SK-N-SH treated with all-trans-retinoic acid at 6 μM for 48 hours (cell line): ENCODE measurements around the gene CDK18.
"Not testable (repeated sequence)": the region's sequence is repeated elsewhere in the genome, so short reads cannot be mapped to it uniquely, and the experiment has no call there.

ENCODE experiments used
- ATAC-seq: fragments of 200-7000 bp; cut with Tn5 transposase; 3 replicates; pipeline ENCODE4 v1.9.1; 2020; ENCODE audit warnings: mild to moderate bottlenecking, moderate library complexity
- ARNTL ChIP-seq: fragments of 450-650 bp; formaldehyde crosslinking; IDR thresholded peaks from 2 replicates; pipeline ENCODE4 v1.5.0; 2020; ENCODE audit warnings: low read depth, mild to moderate bottlenecking, moderate library complexity, borderline replicate concordance
- BACH2 ChIP-seq: fragments of 250-450 bp; sonication (Bioruptor Pico); IDR thresholded peaks from 2 replicates; pipeline ENCODE4 v1.9.0; 2021; ENCODE audit warnings: mild to moderate bottlenecking, borderline replicate concordance
- CREB5 ChIP-seq: fragments of 250-450 bp; sonication (Bioruptor Pico); IDR thresholded peaks from 2 replicates; pipeline ENCODE4 v1.5.1; 2020; ENCODE audit warnings: low read depth, mild to moderate bottlenecking, moderate library complexity
- CSRNP3 ChIP-seq: fragments of 250-450 bp; sonication (Bioruptor Pico); IDR thresholded peaks from 2 replicates; pipeline ENCODE4 v1.5.1; 2021; ENCODE audit warnings: mild to moderate bottlenecking, moderate library complexity
- ESRRG ChIP-seq: fragments of 250-450 bp; sonication (Bioruptor Pico); IDR thresholded peaks from 2 replicates; pipeline ENCODE4 v1.6.1; 2021; ENCODE audit warnings: mild to moderate bottlenecking
- GLIS3 ChIP-seq: fragments of 250-450 bp; sonication (Bioruptor Pico); IDR thresholded peaks from 2 replicates; pipeline ENCODE4 v1.5.0; 2020; ENCODE audit warnings: mild to moderate bottlenecking, moderate library complexity
- ISL1 ChIP-seq: fragments of 250-450 bp; sonication (Bioruptor Pico); IDR thresholded peaks from 2 replicates; pipeline ENCODE4 v2.1.2; 2022; ENCODE audit warnings: mild to moderate bottlenecking, moderate library complexity
- OSR1 ChIP-seq: fragments of 250-450 bp; sonication (Bioruptor Pico); IDR thresholded peaks from 2 replicates; pipeline ENCODE4 v1.8.0; 2022; ENCODE audit warnings: moderate library complexity, mild to moderate bottlenecking, inconsistent platforms
- PATZ1 ChIP-seq: fragments of 250-450 bp; sonication (Bioruptor Pico); IDR thresholded peaks from 2 replicates; pipeline ENCODE4 v1.8.0; 2020; ENCODE audit warnings: mild to moderate bottlenecking, moderate library complexity, borderline replicate concordance
- POU6F1 ChIP-seq: fragments of 250-450 bp; sonication (Bioruptor Pico); IDR thresholded peaks from 2 replicates; pipeline ENCODE4 v1.8.0; 2021; ENCODE audit warnings: low read depth, mild to moderate bottlenecking, moderate library complexity, borderline replicate concordance
- PPARA ChIP-seq: fragments of 250-450 bp; sonication (Bioruptor Pico); IDR thresholded peaks from 2 replicates; pipeline ENCODE4 v1.5.0; 2020; ENCODE audit warnings: mild to moderate bottlenecking, borderline replicate concordance
- RARB ChIP-seq: fragments of 250-450 bp; sonication (Bioruptor Pico); IDR thresholded peaks from 2 replicates; pipeline ENCODE4 v1.8.0; 2021; ENCODE audit warnings: mild to moderate bottlenecking, moderate library complexity
- SNAI2 ChIP-seq: fragments of 250-450 bp; sonication (Bioruptor Pico); IDR thresholded peaks from 2 replicates; pipeline ENCODE4 v1.5.0; 2020; ENCODE audit warnings: mild to moderate bottlenecking, moderate library complexity
- TCF4 ChIP-seq: fragments of 250-450 bp; sonication (Bioruptor Pico); IDR thresholded peaks from 2 replicates; pipeline ENCODE4 v1.8.0; 2021; ENCODE audit warnings: mild to moderate bottlenecking, moderate library complexity, borderline replicate concordance
- TOX ChIP-seq: fragments of 250-450 bp; sonication (Bioruptor Pico); IDR thresholded peaks from 2 replicates; pipeline ENCODE4 v1.8.0; 2021; ENCODE audit warnings: mild to moderate bottlenecking, moderate library complexity, borderline replicate concordance
- TSHZ2 ChIP-seq: fragments of 250-450 bp; sonication (Bioruptor Pico); IDR thresholded peaks from 2 replicates; pipeline ENCODE4 v1.5.0; 2020; ENCODE audit warnings: mild to moderate bottlenecking, moderate library complexity
- ZC3H10 ChIP-seq: fragments of 250-450 bp; sonication (Bioruptor Pico); IDR thresholded peaks from 2 replicates; pipeline ENCODE4 v1.5.1; 2021; ENCODE audit warnings: mild to moderate bottlenecking, moderate library complexity
- ZFP3 ChIP-seq: fragments of 250-450 bp; sonication (Bioruptor Pico); IDR thresholded peaks from 2 replicates; pipeline ENCODE4 v1.5.0; 2020; ENCODE audit warnings: mild to moderate bottlenecking, moderate library complexity
- ZFP30 ChIP-seq: fragments of 450-650 bp; formaldehyde crosslinking; IDR thresholded peaks from 2 replicates; pipeline ENCODE4 v1.5.0; 2022; ENCODE audit warnings: mild to moderate bottlenecking, moderate library complexity
- ZNF565 ChIP-seq: fragments of 450-650 bp; formaldehyde crosslinking; conservative IDR thresholded peaks from 2 replicates; pipeline ENCODE4 v1.5.0; 2020; ENCODE audit warnings: low read depth, mild to moderate bottlenecking, moderate library complexity
- ZNF8 ChIP-seq: fragments of 450-650 bp; formaldehyde crosslinking; IDR thresholded peaks from 2 replicates; pipeline ENCODE4 v1.5.0; 2020; ENCODE audit warnings: mild to moderate bottlenecking, moderate library complexity

The CDK18 gene

GRCh38 chr1:205481218-205481617, 23.3 kb upstream of the CDK18 start:
- ATAC-seq = no peak
- TF ChIP-seq ZC3H10 (CRISPR knock-in tag) (no peak), ISL1 (CRISPR knock-in tag) (no peak), ZNF8 (CRISPR knock-in tag) (no peak), PATZ1 (CRISPR knock-in tag) (no peak), SNAI2 (CRISPR knock-in tag) (no peak), ZNF565 (no peak), CREB5 (CRISPR knock-in tag) (no peak), ARNTL (CRISPR knock-in tag) (no peak), OSR1 (CRISPR knock-in tag) (no peak), TOX (CRISPR knock-in tag) (no peak), TSHZ2 (CRISPR knock-in tag) (no peak), TCF4 (CRISPR knock-in tag) (no peak), POU6F1 (CRISPR knock-in tag) (no peak)

GRCh38 chr1:205481629-205482151, 22.8 kb upstream of the CDK18 start:
- TF ChIP-seq TCF4 (CRISPR knock-in tag) (no peak), ZFP30 (CRISPR knock-in tag) (no peak), CSRNP3 (CRISPR knock-in tag) (no peak), ZFP3 (no peak), TOX (CRISPR knock-in tag) (no peak), RARB (CRISPR knock-in tag) (no peak), ZNF565 (no peak)
- ATAC-seq = no peak

- not testable (repeated sequence) for ATAC-seq
Observed at GRCh38 chr1:205482587-205482986, 21.9 kb upstream of the CDK18 start.

- ATAC-seq = no peak
- TF ChIP-seq PPARA (CRISPR knock-in tag) (no peak), CSRNP3 (CRISPR knock-in tag) (no peak), TCF4 (CRISPR knock-in tag) (no peak), BACH2 (no peak), SNAI2 (CRISPR knock-in tag) (no peak), PATZ1 (CRISPR knock-in tag) (no peak), ARNTL (CRISPR knock-in tag) (no peak), CREB5 (CRISPR knock-in tag) (no peak), ZNF565 (no peak), GLIS3 (no peak), ESRRG (no peak), ZFP3 (no peak), ZC3H10 (CRISPR knock-in tag) (no peak), OSR1 (CRISPR knock-in tag) (no peak)
Observed at GRCh38 chr1:205483372-205483771, 21.1 kb upstream of the CDK18 start.
